GM12873 (cell line): ENCODE measurements around the gene ONECUT3.

Experiments
- TF ChIP-seq, protein P1 (sequence below): IDR thresholded peaks from 2 replicates; pipeline ENCODE4 v1.5.1; 2012; ENCODE audit warnings: low read depth, mild to moderate bottlenecking, moderate library complexity, low read length, control low read depth; ENCODE audit not compliant: insufficient read depth; ENCODE audit errors: missing control alignments

The ONECUT3 gene

DNA sequence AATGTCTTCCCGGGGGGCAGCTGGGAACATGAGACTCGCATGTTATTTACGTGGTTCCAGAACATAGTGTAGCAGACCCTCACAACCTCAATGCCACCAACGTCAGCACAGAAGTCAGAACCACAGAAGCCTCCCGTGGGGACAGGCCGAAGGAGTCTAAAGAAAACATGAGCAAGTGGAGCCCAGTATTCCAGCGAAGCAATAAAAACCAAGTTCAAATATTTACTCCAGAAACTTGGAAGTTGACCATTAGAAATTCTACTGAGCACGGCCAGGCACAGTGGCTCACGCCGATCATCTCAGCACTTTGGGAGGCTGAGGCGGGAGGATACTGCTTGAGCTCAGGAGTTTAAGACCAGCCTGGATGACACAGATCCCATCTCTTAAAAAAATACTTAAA, 76.7 kb downstream of the ONECUT3 start:
- TF ChIP-seq, protein P1, sequence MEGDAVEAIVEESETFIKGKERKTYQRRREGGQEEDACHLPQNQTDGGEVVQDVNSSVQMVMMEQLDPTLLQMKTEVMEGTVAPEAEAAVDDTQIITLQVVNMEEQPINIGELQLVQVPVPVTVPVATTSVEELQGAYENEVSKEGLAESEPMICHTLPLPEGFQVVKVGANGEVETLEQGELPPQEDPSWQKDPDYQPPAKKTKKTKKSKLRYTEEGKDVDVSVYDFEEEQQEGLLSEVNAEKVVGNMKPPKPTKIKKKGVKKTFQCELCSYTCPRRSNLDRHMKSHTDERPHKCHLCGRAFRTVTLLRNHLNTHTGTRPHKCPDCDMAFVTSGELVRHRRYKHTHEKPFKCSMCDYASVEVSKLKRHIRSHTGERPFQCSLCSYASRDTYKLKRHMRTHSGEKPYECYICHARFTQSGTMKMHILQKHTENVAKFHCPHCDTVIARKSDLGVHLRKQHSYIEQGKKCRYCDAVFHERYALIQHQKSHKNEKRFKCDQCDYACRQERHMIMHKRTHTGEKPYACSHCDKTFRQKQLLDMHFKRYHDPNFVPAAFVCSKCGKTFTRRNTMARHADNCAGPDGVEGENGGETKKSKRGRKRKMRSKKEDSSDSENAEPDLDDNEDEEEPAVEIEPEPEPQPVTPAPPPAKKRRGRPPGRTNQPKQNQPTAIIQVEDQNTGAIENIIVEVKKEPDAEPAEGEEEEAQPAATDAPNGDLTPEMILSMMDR = no peak

DNA sequence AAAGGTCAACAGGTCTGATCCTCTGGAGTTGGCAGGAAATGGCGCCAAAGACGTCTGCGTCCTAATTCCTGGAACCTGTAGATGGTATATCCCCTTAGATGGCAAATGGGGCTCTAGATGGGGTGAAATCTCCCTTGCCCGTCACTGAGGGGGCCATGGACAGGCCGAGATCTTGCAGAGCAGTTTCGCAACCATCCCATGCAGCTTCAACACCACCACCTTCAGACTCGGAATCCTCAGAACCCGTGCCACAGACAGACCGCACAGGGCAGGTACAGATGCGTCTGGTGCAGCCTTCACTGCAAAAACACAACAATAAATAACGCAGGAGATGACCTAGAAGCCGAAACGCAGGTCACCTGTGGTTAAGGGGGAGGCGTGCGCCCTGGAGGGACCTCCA, 77.3 kb downstream of the ONECUT3 start:
- TF ChIP-seq, protein P1 = no peak
